HEK293 (cell line): Measurements from ENCODE around the gene THSD4.

Experiments
- ATF2 ChIP-seq: fragments of 450-650 bp; formaldehyde crosslinking; IDR thresholded peaks from 2 replicates; pipeline ENCODE4 v1.5.1; 2016; ENCODE audit warnings: missing biosample characterization, missing genetic modification characterization, low read depth
- CTCF ChIP-seq: fragments of 450-650 bp; formaldehyde crosslinking; IDR thresholded peaks from 2 replicates; pipeline ENCODE4 v1.5.1; 2016; ENCODE audit warnings: missing biosample characterization, missing genetic modification characterization
- PBX3 ChIP-seq: sonication (generic); formaldehyde crosslinking; IDR thresholded peaks from 2 replicates; pipeline ENCODE4 v1.8.1; 2022; ENCODE audit warnings: mild to moderate bottlenecking, moderate library complexity, missing genetic modification reagents
- REST ChIP-seq: fragments of 450-650 bp; formaldehyde crosslinking; IDR thresholded peaks from 2 replicates; pipeline ENCODE4 v1.5.1; 2016; ENCODE audit warnings: missing biosample characterization, missing genetic modification characterization
- TCF7L2 ChIP-seq: IDR thresholded peaks from 2 replicates; pipeline ENCODE4 v1.6.1; 2011; ENCODE audit warnings: low read depth, mild to moderate bottlenecking, inconsistent platforms, low read length, moderate library complexity, borderline replicate concordance
- ZNF146 ChIP-seq: fragments of 450-650 bp; formaldehyde crosslinking; IDR thresholded peaks from 2 replicates; pipeline ENCODE4 v1.5.1; 2016; ENCODE audit warnings: missing biosample characterization, missing genetic modification characterization
- ZNF274 ChIP-seq, 2 experiments: fragments of 200-500 bp in 1 of 2; fragments of 450-650 bp in 1 of 2; sonication (Bioruptor generic) in 1 of 2; formaldehyde crosslinking in 1 of 2; IDR thresholded peaks; 2 replicates each; pipeline versions ENCODE4 v1.5.1 to v1.6.1; 2014 to 2016; ENCODE audit warnings: borderline replicate concordance in 1 of 2, inconsistent platforms in 1 of 2, low read length in 1 of 2, missing biosample characterization in 1 of 2, missing genetic modification characterization in 1 of 2
- ZNF302 ChIP-seq: fragments of 450-650 bp; formaldehyde crosslinking; IDR thresholded peaks from 2 replicates; pipeline ENCODE4 v1.5.1; 2016; ENCODE audit warnings: missing biosample characterization, missing genetic modification characterization, low read depth
- ZNF449 ChIP-seq: fragments of 450-650 bp; formaldehyde crosslinking; IDR thresholded peaks from 2 replicates; pipeline ENCODE4 v1.5.1; 2017; ENCODE audit warnings: missing biosample characterization, mild to moderate bottlenecking, missing genetic modification characterization, moderate library complexity
- ZNF571 ChIP-seq: fragments of 450-650 bp; formaldehyde crosslinking; IDR thresholded peaks from 2 replicates; pipeline ENCODE4 v1.5.0; 2017; ENCODE audit warnings: missing biosample characterization, missing genetic modification characterization
- ZNF660 ChIP-seq: fragments of 450-650 bp; IDR thresholded peaks from 2 replicates; pipeline ENCODE4 v1.5.1; 2018; ENCODE audit warnings: missing biosample characterization, mild to moderate bottlenecking, missing genetic modification characterization
- ZSCAN18 ChIP-seq: fragments of 450-650 bp; formaldehyde crosslinking; IDR thresholded peaks from 2 replicates; pipeline ENCODE4 v1.5.1; 2016; ENCODE audit warnings: missing biosample characterization, missing genetic modification characterization

- no peak for TF ChIP-seq ATF2 (tag by site-specific recombination)
- TF ChIP-seq ZNF449 (tag by site-specific recombination): no peak
- no peak for TF ChIP-seq CTCF
- TF ChIP-seq ZNF274 (IDR thresholded peaks at IDR 0.05; ENCODE audit: low read length): no peak
- no peak for TF ChIP-seq ZNF274 (tag by site-specific recombination; IDR thresholded peaks at IDR 0.05; ENCODE audit: borderline replicate concordance)
- no peak for TF ChIP-seq PBX3 (CRISPR knock-in tag)
- no peak for TF ChIP-seq ZNF146 (tag by site-specific recombination)
- no peak for TF ChIP-seq REST
- TF ChIP-seq ZNF571 (tag by site-specific recombination): no peak
- TF ChIP-seq TCF7L2: no peak
- TF ChIP-seq ZNF302 (tag by site-specific recombination): no peak
- no peak for TF ChIP-seq ZSCAN18 (tag by site-specific recombination)
- no peak for TF ChIP-seq ZNF660 (tag by site-specific recombination)
These were observed 21.9 kb upstream of the THSD4 start for GRCh38 chr15:71093054-71094024.
